Measurements from ENCODE around the gene UQCC2.
A peak's percentile ranks its signal among the peaks of the same experiment; 100 is the strongest.

UQCC2 gene

GRCh38 chr6:33747823-33748222 lies 36.3 kb upstream of the UQCC2 start:
- Mint-ChIP-seq H3K36me3 (ENCODE audit: low read depth) (no peaks in the 10 kb centered on the region), H3K4me1 (peaks cover 2% of the 10 kb centered on the region)

GRCh38 chr6:33746651-33747100 lies 35.2 kb upstream of the UQCC2 start, which contains the start of gene IP6K3:
Gene IP6K3 (minus strand): TSS chr6:33746905. CDS start chr6:33735476, 11,429 bp downstream.
- H3K9me3 Mint-ChIP-seq: no peaks in the 10 kb centered on the region
- no peaks in the 10 kb centered on the region for H3K36me3 Mint-ChIP-seq (ENCODE audit: low read depth)
- ATAC-seq: no peak
- no peak for DNase-seq
- no peak within 1 kb of the TSS for H3K27ac Mint-ChIP-seq
- peaks cover 13% of the 10 kb centered on the region for H3K27me3 Mint-ChIP-seq
- no peak within 1 kb of the TSS for H3K4me3 Mint-ChIP-seq
- H3K4me1 Mint-ChIP-seq: peaks cover 2% of the 10 kb centered on the region

More at GRCh38 chr6:33747823-33748222, 36.3 kb upstream of the UQCC2 start:
- no peaks in the 10 kb centered on the region for H3K9me3 Mint-ChIP-seq
- H3K27me3 Mint-ChIP-seq: peaks cover 10% of the 10 kb centered on the region
- no peak overlapping the region for H3K27ac Mint-ChIP-seq
- H3K4me3 Mint-ChIP-seq: no peak overlapping the region
- no peak for DNase-seq
- no peak for ATAC-seq

GRCh38 chr6:33746036-33746600 lies 34.6 kb upstream of the UQCC2 start:
- ATAC-seq (no peak), DNase-seq (no peak)
- H3K27me3 Mint-ChIP-seq: peaks cover 13% of the 10 kb centered on the region
- no peaks in the 10 kb centered on the region for H3K9me3 Mint-ChIP-seq
- H3K4me1 Mint-ChIP-seq: peaks cover 2% of the 10 kb centered on the region
- H3K36me3 Mint-ChIP-seq (ENCODE audit: low read depth): no peaks in the 10 kb centered on the region
- no peak overlapping the region for H3K4me3 Mint-ChIP-seq
- H3K27ac Mint-ChIP-seq: no peak overlapping the region

- H3K4me3 Mint-ChIP-seq: no peak overlapping the region
Observed at GRCh38 chr6:33745548-33745947, 34.0 kb upstream of the UQCC2 start.

GRCh38 chr6:33744895-33745546 lies 33.5 kb upstream of the UQCC2 start:
- peaks cover 2% of the 10 kb centered on the region for H3K4me1 Mint-ChIP-seq
- no peaks in the 10 kb centered on the region for H3K36me3 Mint-ChIP-seq (ENCODE audit: low read depth)
- no peak overlapping the region for H3K27ac Mint-ChIP-seq
- ATAC-seq (no peak), DNase-seq (no peak)
- H3K9me3 Mint-ChIP-seq: no peaks in the 10 kb centered on the region
- no peak overlapping the region for H3K4me3 Mint-ChIP-seq
- H3K27me3 Mint-ChIP-seq: peaks cover 11% of the 10 kb centered on the region

More at GRCh38 chr6:33745548-33745947, 34.0 kb upstream of the UQCC2 start:
- DNase-seq (no peak), ATAC-seq (no peak)
- Mint-ChIP-seq H3K27me3 (peaks cover 11% of the 10 kb centered on the region), H3K36me3 (ENCODE audit: low read depth) (no peaks in the 10 kb centered on the region), H3K27ac (no peak overlapping the region), H3K4me1 (peaks cover 2% of the 10 kb centered on the region), H3K9me3 (no peaks in the 10 kb centered on the region)

GRCh38 chr6:33744001-33744848 lies 32.7 kb upstream of the UQCC2 start:
- ATAC-seq (peak; percentile 75), DNase-seq (peak; percentile 79)
- H3K4me1 Mint-ChIP-seq: peaks cover 2% of the 10 kb centered on the region
- H3K36me3 Mint-ChIP-seq (ENCODE audit: low read depth): no peaks in the 10 kb centered on the region
- H3K27ac Mint-ChIP-seq: no peak overlapping the region
- no peaks in the 10 kb centered on the region for H3K9me3 Mint-ChIP-seq
- H3K27me3 Mint-ChIP-seq: peaks cover 11% of the 10 kb centered on the region
- H3K4me3 Mint-ChIP-seq: no peak overlapping the region

GRCh38 chr6:33742837-33743236 lies 31.3 kb upstream of the UQCC2 start:
- ATAC-seq: no peak
- no peak overlapping the region for H3K4me3 Mint-ChIP-seq

GRCh38 chr6:33742092-33742491 lies 30.6 kb upstream of the UQCC2 start:
- Mint-ChIP-seq H3K27ac (no peak overlapping the region), H3K27me3 (peaks cover 11% of the 10 kb centered on the region)
- no peak for DNase-seq

More at GRCh38 chr6:33742837-33743236, 31.3 kb upstream of the UQCC2 start:
- H3K27ac Mint-ChIP-seq: no peak overlapping the region
- H3K9me3 Mint-ChIP-seq: no peaks in the 10 kb centered on the region
- peaks cover 11% of the 10 kb centered on the region for H3K27me3 Mint-ChIP-seq
- no peak for DNase-seq
- peaks cover 2% of the 10 kb centered on the region for H3K4me1 Mint-ChIP-seq
- no peaks in the 10 kb centered on the region for H3K36me3 Mint-ChIP-seq (ENCODE audit: low read depth)

GRCh38 chr6:33740794-33741193 lies 29.3 kb upstream of the UQCC2 start:
- ATAC-seq (no peak), DNase-seq (no peak)
- Mint-ChIP-seq H3K4me3 (no peak overlapping the region), H3K27me3 (peaks cover 11% of the 10 kb centered on the region), H3K9me3 (no peaks in the 10 kb centered on the region), H3K27ac (no peak overlapping the region), H3K4me1 (peaks cover 2% of the 10 kb centered on the region), H3K36me3 (ENCODE audit: low read depth) (no peaks in the 10 kb centered on the region)

More at GRCh38 chr6:33742092-33742491, 30.6 kb upstream of the UQCC2 start:
- Mint-ChIP-seq H3K9me3 (no peaks in the 10 kb centered on the region), H3K4me3 (no peak overlapping the region), H3K4me1 (peaks cover 2% of the 10 kb centered on the region), H3K36me3 (ENCODE audit: low read depth) (no peaks in the 10 kb centered on the region)
- no peak for ATAC-seq

GRCh38 chr6:33740204-33740608 lies 28.7 kb upstream of the UQCC2 start:
- ATAC-seq: no peak
- Mint-ChIP-seq H3K4me3 (no peak overlapping the region), H3K4me1 (peaks cover 2% of the 10 kb centered on the region), H3K27me3 (peaks cover 9% of the 10 kb centered on the region), H3K27ac (no peak overlapping the region), H3K9me3 (no peaks in the 10 kb centered on the region), H3K36me3 (ENCODE audit: low read depth) (no peaks in the 10 kb centered on the region)
- no peak for DNase-seq

GRCh38 chr6:33739571-33739970 lies 28.1 kb upstream of the UQCC2 start:
- Mint-ChIP-seq H3K27me3 (peaks cover 9% of the 10 kb centered on the region), H3K4me1 (peaks cover 2% of the 10 kb centered on the region), H3K4me3 (no peak overlapping the region), H3K9me3 (no peaks in the 10 kb centered on the region), H3K36me3 (ENCODE audit: low read depth) (no peaks in the 10 kb centered on the region), H3K27ac (no peak overlapping the region)
- DNase-seq (no peak), ATAC-seq (no peak)

GRCh38 chr6:33738879-33739278 lies 27.4 kb upstream of the UQCC2 start:
- no peak for DNase-seq
- Mint-ChIP-seq H3K36me3 (ENCODE audit: low read depth) (no peaks in the 10 kb centered on the region), H3K27me3 (peaks cover 7% of the 10 kb centered on the region), H3K4me3 (no peak overlapping the region), H3K9me3 (no peaks in the 10 kb centered on the region), H3K27ac (no peak overlapping the region), H3K4me1 (no peaks in the 10 kb centered on the region)
- ATAC-seq: no peak

GRCh38 chr6:33738153-33738552 lies 26.7 kb upstream of the UQCC2 start:
- Mint-ChIP-seq H3K4me1 (no peaks in the 10 kb centered on the region), H3K27me3 (peaks cover 6% of the 10 kb centered on the region), H3K4me3 (no peak overlapping the region), H3K36me3 (ENCODE audit: low read depth) (no peaks in the 10 kb centered on the region), H3K27ac (no peak overlapping the region), H3K9me3 (no peaks in the 10 kb centered on the region)
- no peak for ATAC-seq
- DNase-seq: no peak

- Mint-ChIP-seq H3K4me1 (no peaks in the 10 kb centered on the region), H3K27ac (no peak overlapping the region), H3K27me3 (no peaks in the 10 kb centered on the region), H3K4me3 (no peak overlapping the region), H3K36me3 (ENCODE audit: low read depth) (no peaks in the 10 kb centered on the region), H3K9me3 (no peaks in the 10 kb centered on the region)
- ATAC-seq: no peak
- no peak for DNase-seq
Observed at GRCh38 chr6:33737267-33738026, 25.9 kb upstream of the UQCC2 start.
